ENCODE measurements around the gene VPS18. TPM values are rescaled to one million over a fixed set of nuclear protein-coding genes. Genes with fewer than 3 reads are reported as not detected.
"Not testable (repeated sequence)": the region's sequence is repeated elsewhere in the genome, so short reads cannot be mapped to it uniquely, and the experiment has no call there.

The VPS18 gene
- total RNA-seq, 2 experiments from 2014 or later: 12.1 to 13.2 TPM

GRCh38 chr15:40859206-40859851 is 34.9 kb upstream of the VPS18 start:
- DNase-seq: peak; percentile 82
- Mint-ChIP-seq H3K4me3 (no peak overlapping the region), H3K9me3 (no peaks in the 10 kb centered on the region), H3K27me3 (no peaks in the 10 kb centered on the region), H3K27ac (no peak overlapping the region), H3K36me3 (no peaks in the 10 kb centered on the region), H3K4me1 (peaks cover 6% of the 10 kb centered on the region)

GRCh38 chr15:40861147-40861546 is 33.1 kb upstream of the VPS18 start:
- H3K4me1 Mint-ChIP-seq, H3K9me3 Mint-ChIP-seq, H3K27me3 Mint-ChIP-seq, H3K4me3 Mint-ChIP-seq, H3K27ac Mint-ChIP-seq, H3K36me3 Mint-ChIP-seq, DNase-seq: not testable (repeated sequence)

- no peaks in the 10 kb centered on the region for H3K36me3 Mint-ChIP-seq
- no peaks in the 10 kb centered on the region for H3K27me3 Mint-ChIP-seq
- no peak overlapping the region for H3K27ac Mint-ChIP-seq
- H3K4me3 Mint-ChIP-seq: no peak overlapping the region
- no peaks in the 10 kb centered on the region for H3K9me3 Mint-ChIP-seq
- H3K4me1 Mint-ChIP-seq: peaks cover 3% of the 10 kb centered on the region
- DNase-seq: no peak
Observed at GRCh38 chr15:40863660-40864270, 30.5 kb upstream of the VPS18 start.

GRCh38 chr15:40867199-40867598 is 27.1 kb upstream of the VPS18 start:
- Mint-ChIP-seq H3K9me3 (no peaks in the 10 kb centered on the region), H3K36me3 (no peaks in the 10 kb centered on the region), H3K4me3 (no peak overlapping the region), H3K27ac (no peak overlapping the region), H3K27me3 (no peaks in the 10 kb centered on the region), H3K4me1 (peaks cover 9% of the 10 kb centered on the region)
- no peak for DNase-seq

- H3K36me3 Mint-ChIP-seq: no peaks in the 10 kb centered on the region
- no peak for DNase-seq
- H3K4me1 Mint-ChIP-seq: peaks cover 18% of the 10 kb centered on the region
- H3K4me3 Mint-ChIP-seq: no peak overlapping the region
- H3K27me3 Mint-ChIP-seq: peaks cover 7% of the 10 kb centered on the region
- H3K9me3 Mint-ChIP-seq: no peaks in the 10 kb centered on the region
- H3K27ac Mint-ChIP-seq: no peak overlapping the region
Observed at GRCh38 chr15:40869686-40870085, 24.6 kb upstream of the VPS18 start.

- DNase-seq: no peak
- H3K27me3 Mint-ChIP-seq: peaks cover 11% of the 10 kb centered on the region
- H3K27ac Mint-ChIP-seq: no peak overlapping the region
- peaks cover 18% of the 10 kb centered on the region for H3K4me1 Mint-ChIP-seq
- no peak overlapping the region for H3K4me3 Mint-ChIP-seq
- H3K36me3 Mint-ChIP-seq: no peaks in the 10 kb centered on the region
- H3K9me3 Mint-ChIP-seq: no peaks in the 10 kb centered on the region
Observed at GRCh38 chr15:40870716-40871115, 23.5 kb upstream of the VPS18 start.

- Mint-ChIP-seq H3K36me3 (no peaks in the 10 kb centered on the region), H3K4me3 (no peak overlapping the region)
- DNase-seq: peak; percentile 31
Observed at GRCh38 chr15:40871749-40872617, 22.3 kb upstream of the VPS18 start.

GRCh38 chr15:40872791-40873693 is 21.2 kb upstream of the VPS18 start:
- no peaks in the 10 kb centered on the region for H3K36me3 Mint-ChIP-seq

More at GRCh38 chr15:40871749-40872617, 22.3 kb upstream of the VPS18 start:
- Mint-ChIP-seq H3K9me3 (no peaks in the 10 kb centered on the region), H3K27ac (no peak overlapping the region), H3K4me1 (peaks cover 18% of the 10 kb centered on the region), H3K27me3 (peaks cover 17% of the 10 kb centered on the region)

GRCh38 chr15:40873694-40874561 is 20.3 kb upstream of the VPS18 start, which contains the start of gene RHOV:
TSS of gene RHOV (minus strand) at chr15:40874234. CDS start at chr15:40874139, 95 bp downstream.
- no peaks in the 10 kb centered on the region for H3K9me3 Mint-ChIP-seq
- peaks cover 17% of the 10 kb centered on the region for H3K27me3 Mint-ChIP-seq
- H3K4me3 Mint-ChIP-seq: peak within 1 kb of the TSS; percentile 84
- H3K27ac Mint-ChIP-seq: no peak within 1 kb of the TSS
- no peaks in the 10 kb centered on the region for H3K36me3 Mint-ChIP-seq
- H3K4me1 Mint-ChIP-seq: peaks cover 22% of the 10 kb centered on the region
- DNase-seq: peak; percentile 67

More at GRCh38 chr15:40872791-40873693, 21.2 kb upstream of the VPS18 start:
- H3K27me3 Mint-ChIP-seq: peaks cover 17% of the 10 kb centered on the region
- no peak overlapping the region for H3K27ac Mint-ChIP-seq
- H3K9me3 Mint-ChIP-seq: no peaks in the 10 kb centered on the region
- no peak for DNase-seq
- H3K4me3 Mint-ChIP-seq: peak overlapping the region; percentile 70
- peaks cover 18% of the 10 kb centered on the region for H3K4me1 Mint-ChIP-seq

- Mint-ChIP-seq H3K27ac (no peak overlapping the region), H3K27me3 (peaks cover 17% of the 10 kb centered on the region), H3K4me1 (peaks cover 26% of the 10 kb centered on the region), H3K36me3 (no peaks in the 10 kb centered on the region), H3K9me3 (no peaks in the 10 kb centered on the region), H3K4me3 (no peak overlapping the region)
- no peak for DNase-seq
Observed at GRCh38 chr15:40875991-40876730, 18.1 kb upstream of the VPS18 start.

- H3K4me1 Mint-ChIP-seq: peaks cover 13% of the 10 kb centered on the region
- H3K27ac Mint-ChIP-seq: no peak overlapping the region
- H3K9me3 Mint-ChIP-seq: no peaks in the 10 kb centered on the region
- DNase-seq: no peak
- no peaks in the 10 kb centered on the region for H3K36me3 Mint-ChIP-seq
- H3K27me3 Mint-ChIP-seq: peaks cover 17% of the 10 kb centered on the region
- H3K4me3 Mint-ChIP-seq: no peak overlapping the region
Observed at GRCh38 chr15:40877694-40878093, 16.6 kb upstream of the VPS18 start.

- H3K9me3 Mint-ChIP-seq: no peaks in the 10 kb centered on the region
- H3K27me3 Mint-ChIP-seq: peaks cover 17% of the 10 kb centered on the region
- H3K4me3 Mint-ChIP-seq: no peak overlapping the region
- peak; percentile 41 for DNase-seq
- no peaks in the 10 kb centered on the region for H3K36me3 Mint-ChIP-seq
- H3K27ac Mint-ChIP-seq: no peak overlapping the region
- H3K4me1 Mint-ChIP-seq: peaks cover 10% of the 10 kb centered on the region
Observed at GRCh38 chr15:40878785-40879184, 15.5 kb upstream of the VPS18 start.

GRCh38 chr15:40879609-40880008 is 14.6 kb upstream of the VPS18 start:
- H3K27ac Mint-ChIP-seq: no peak overlapping the region
- H3K4me1 Mint-ChIP-seq: peaks cover 15% of the 10 kb centered on the region
- H3K36me3 Mint-ChIP-seq: no peaks in the 10 kb centered on the region
- H3K27me3 Mint-ChIP-seq: peaks cover 11% of the 10 kb centered on the region
- DNase-seq: no peak
- H3K4me3 Mint-ChIP-seq: no peak overlapping the region
- no peaks in the 10 kb centered on the region for H3K9me3 Mint-ChIP-seq

All from activated naive CD8-positive, alpha-beta T cell treated with anti-CD3 and anti-CD28 coated beads for 36 hours (primary cell).